Coronary artery (tissue), 2 donors: ENCODE measurements around the gene GPRC5D.

ENCODE experiments used
- DNase-seq: peaks from one replicate; pipeline ENCODE4 v3.0.0-alpha.2; 2017; ENCODE audit warnings: low spot score
- H3K27ac ChIP-seq, 2 donors: fragments of 200-600 bp; sonication (generic); one replicate each; pipeline ENCODE4 v1.5.1; 2016 to 2019
- H3K4me3 ChIP-seq: fragments of 200-600 bp; sonication (generic); 2 replicates; pipeline ENCODE4 v1.5.1; 2016; ENCODE audit warnings: mild to moderate bottlenecking, moderate library complexity
- TF ChIP-seq, protein P1 (sequence below): fragments of 200-600 bp; sonication (generic); IDR thresholded peaks from one replicate; pipeline ENCODE4 v1.5.1; 2019; ENCODE audit warnings: antibody characterized with exemption

The GPRC5D gene

DNA sequence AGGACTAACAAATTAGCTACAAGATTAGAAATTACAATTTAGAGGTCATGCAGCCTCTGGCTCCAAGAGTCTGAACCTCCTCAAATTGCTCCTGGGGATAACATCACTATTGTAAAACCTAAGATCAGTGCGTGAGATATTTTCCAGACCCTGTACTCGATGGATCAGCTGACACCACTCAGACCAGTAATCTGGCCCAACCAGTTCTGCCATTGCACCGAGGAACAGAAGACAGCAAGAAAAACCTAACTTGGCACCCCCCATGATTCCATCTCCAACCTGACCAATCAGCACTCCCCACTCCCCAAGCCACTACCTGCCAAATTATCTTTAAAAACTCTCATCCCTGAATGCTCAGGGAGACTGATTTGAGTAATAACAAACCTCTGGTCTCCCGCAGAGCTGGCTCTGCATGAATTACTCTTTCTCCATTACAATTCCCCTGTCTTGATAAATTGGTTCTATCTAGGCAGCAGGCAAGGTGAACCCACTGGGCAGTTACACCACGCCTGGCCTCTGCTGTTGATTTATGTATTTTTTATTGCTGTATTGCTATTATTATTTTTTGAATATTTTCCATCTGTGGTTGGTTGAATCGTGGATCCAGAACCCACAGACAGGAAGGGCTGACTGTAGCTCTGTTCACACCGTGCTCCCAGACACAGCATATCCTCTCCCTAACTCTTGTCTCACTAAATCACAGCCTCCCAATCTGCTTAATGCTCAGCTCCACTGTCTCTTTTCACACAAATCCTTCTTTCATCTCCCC, 38.9 kb upstream of the GPRC5D start:
- H3K27ac ChIP-seq = no peak overlapping the region
- H3K4me3 ChIP-seq = no peak overlapping the region
- TF ChIP-seq, protein P1, sequence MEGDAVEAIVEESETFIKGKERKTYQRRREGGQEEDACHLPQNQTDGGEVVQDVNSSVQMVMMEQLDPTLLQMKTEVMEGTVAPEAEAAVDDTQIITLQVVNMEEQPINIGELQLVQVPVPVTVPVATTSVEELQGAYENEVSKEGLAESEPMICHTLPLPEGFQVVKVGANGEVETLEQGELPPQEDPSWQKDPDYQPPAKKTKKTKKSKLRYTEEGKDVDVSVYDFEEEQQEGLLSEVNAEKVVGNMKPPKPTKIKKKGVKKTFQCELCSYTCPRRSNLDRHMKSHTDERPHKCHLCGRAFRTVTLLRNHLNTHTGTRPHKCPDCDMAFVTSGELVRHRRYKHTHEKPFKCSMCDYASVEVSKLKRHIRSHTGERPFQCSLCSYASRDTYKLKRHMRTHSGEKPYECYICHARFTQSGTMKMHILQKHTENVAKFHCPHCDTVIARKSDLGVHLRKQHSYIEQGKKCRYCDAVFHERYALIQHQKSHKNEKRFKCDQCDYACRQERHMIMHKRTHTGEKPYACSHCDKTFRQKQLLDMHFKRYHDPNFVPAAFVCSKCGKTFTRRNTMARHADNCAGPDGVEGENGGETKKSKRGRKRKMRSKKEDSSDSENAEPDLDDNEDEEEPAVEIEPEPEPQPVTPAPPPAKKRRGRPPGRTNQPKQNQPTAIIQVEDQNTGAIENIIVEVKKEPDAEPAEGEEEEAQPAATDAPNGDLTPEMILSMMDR = no peak
- DNase-seq = no peak

DNA sequence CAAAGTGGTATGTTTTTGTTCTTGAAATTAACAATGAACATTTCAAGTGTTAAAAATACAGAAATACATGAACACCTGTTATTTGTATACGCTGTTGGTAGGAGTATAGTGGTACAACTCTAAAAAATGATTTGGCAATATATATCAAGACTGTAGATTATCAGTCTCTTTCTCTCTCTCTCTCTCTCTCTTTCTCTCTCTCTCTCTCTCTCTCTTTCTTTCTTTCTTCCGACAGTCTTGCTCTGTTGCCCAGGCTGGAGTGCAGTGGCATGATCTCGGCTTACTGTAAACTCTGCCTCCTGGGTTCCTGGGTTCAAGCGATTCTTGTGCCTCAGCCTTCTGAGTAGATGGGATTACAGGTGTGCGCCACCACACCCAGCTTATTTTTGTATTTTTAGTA, 35.5 kb upstream of the GPRC5D start:
- H3K4me3 ChIP-seq = no peak overlapping the region
- TF ChIP-seq, protein P1 = no peak
- DNase-seq = no peak
- no peak overlapping the region for H3K27ac ChIP-seq

DNA sequence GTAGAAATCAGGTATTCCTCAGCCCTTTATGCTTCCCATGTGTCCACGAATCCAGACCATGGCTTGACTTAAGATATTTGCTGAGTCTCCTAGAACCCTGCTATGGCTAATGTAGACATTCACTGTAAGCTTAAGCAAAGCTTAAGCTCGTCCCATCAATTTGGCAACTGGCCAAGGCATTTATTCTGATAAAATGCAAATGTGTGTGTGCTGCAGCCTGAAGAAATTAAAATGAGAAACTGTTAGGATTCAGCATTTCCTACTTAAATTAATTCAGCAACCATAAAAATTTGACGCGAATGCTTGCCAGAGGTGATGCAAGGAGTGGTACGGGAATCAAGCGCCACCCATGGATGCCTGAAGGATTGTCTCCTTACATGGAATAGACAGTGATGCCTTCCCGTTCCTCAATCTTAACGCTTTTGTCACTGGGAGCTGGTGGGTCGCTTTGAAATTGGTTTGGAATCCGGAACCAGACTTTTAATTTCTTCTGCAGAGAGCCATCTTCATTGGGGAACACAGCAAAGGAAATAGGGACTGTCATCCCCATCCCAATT, 34.9 kb upstream of the GPRC5D start:
- no peak for DNase-seq
- TF ChIP-seq, protein P1 = no peak
- no peak overlapping the region for H3K27ac ChIP-seq
- H3K4me3 ChIP-seq = no peak overlapping the region

DNA sequence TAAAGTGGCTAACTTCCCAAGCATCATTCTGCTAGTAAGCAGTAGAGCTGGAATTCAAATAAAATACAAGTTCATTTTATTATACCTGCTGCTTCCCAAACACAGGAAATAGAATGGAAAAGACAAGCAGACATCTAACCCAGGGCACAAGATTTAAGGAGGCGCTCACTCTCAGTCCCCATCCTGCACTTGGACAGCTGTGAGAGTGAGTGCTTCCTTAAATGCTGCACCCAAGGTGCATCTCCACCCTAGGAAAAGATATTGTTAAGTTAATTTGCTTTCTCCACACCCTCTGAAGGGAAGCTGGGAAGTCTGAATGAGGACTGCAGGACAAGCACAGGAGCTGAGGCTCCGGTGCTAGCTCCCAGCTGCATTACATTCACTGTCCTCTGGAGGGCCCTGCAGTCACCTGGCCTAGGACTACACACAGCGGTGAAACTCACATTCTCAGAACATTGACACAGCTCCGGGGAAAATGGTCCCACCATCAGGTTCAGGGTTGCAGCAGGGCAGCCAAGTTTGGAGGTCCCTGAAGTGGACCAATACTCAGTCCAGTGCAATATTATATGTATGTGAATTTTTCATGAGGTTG, 33.9 kb upstream of the GPRC5D start:
- H3K4me3 ChIP-seq = no peak overlapping the region
- DNase-seq = no peak
- no peak overlapping the region for H3K27ac ChIP-seq
- TF ChIP-seq, protein P1 = no peak

DNA sequence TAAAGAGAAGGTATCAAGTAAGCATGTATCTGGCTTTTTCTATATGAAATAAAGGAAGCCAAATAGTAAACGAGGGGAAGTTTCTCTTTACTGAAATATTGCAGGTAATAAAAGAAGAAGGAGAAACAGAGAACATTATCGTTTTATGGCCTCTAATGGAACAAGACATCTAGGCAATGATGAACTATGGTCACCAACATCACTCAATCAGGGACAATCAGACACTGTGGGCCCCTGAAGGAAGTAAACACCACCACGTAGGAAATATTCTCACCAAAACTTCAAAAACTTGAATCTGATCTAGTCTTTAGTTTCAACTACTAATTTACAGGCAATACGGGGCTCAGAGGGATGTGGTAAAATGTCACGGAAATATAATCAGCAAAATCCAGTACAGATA, 32.2 kb upstream of the GPRC5D start:
- no peak overlapping the region for H3K27ac ChIP-seq
- H3K4me3 ChIP-seq = no peak overlapping the region
- TF ChIP-seq, protein P1 = no peak
- no peak for DNase-seq

DNA sequence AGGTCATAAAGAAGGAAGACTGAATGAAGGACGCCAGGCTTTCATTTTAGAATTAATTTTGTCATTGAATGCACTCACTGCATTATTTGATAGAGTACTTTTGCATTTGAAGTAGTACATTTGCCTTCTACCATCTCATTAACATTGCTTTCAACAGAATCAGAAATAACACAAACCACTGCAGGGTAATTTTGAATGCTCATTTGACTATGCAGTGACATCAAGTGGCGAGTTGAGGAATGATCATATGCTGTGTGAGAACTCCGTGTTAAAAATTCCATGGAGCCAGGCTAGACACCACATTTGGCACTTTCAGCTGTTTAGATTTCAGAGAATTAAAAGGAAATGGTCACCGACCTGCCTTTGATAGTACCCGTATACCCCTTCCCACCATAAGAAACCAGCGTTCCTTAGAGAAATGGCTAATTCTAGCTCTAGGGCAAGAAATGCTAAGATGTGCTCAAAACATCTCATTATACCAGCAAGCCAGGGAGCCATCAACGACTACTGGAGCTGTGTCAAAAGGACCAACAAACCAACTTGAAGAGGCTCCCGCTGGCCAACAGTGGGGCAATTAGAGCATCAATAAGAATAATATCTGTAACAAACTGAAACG, 31.6 kb upstream of the GPRC5D start:
- no peak for DNase-seq
- peak overlapping the region in 1 of 2 donors; percentile 42 for H3K27ac ChIP-seq
- no peak overlapping the region for H3K4me3 ChIP-seq
- TF ChIP-seq, protein P1 = peak; percentile 30
